HepG2 (cell line): ENCODE measurements around the gene THRB. TPM values are rescaled to one million over a fixed set of nuclear protein-coding genes. Genes with fewer than 3 reads are reported as not detected.

Source experiments
- EP300 ChIP-seq, 3 experiments: sonication (generic) in 1 of 3; formaldehyde crosslinking in 1 of 3; IDR thresholded peaks; 2 replicates each; pipeline versions ENCODE4 v1.5.1 to v1.6.1; 2011 to 2020; ENCODE audit warnings: low read depth in 2 of 3, low read length in 2 of 3, borderline replicate concordance in 1 of 3, improper control_type of control experiment in 1 of 3, mild to moderate bottlenecking in 1 of 3, missing genetic modification reagents in 1 of 3, moderate library complexity in 1 of 3
- FOXK1 ChIP-seq: sonication (generic); formaldehyde crosslinking; IDR thresholded peaks from 2 replicates; pipeline ENCODE4 v1.4.0; 2020; ENCODE audit warnings: low read depth, missing genetic modification reagents, borderline replicate concordance
- GABPA ChIP-seq, 2 experiments: IDR thresholded peaks; 2 replicates each; pipeline ENCODE4 v1.6.1; 2011 to 2016; ENCODE audit warnings: low read depth in 2 of 2, low read length in 1 of 2, missing biosample characterization in 1 of 2, missing genetic modification characterization in 1 of 2
- GATAD2A ChIP-seq: IDR thresholded peaks from 2 replicates; pipeline ENCODE4 v1.6.1; 2016
- GFI1 ChIP-seq: sonication (generic); formaldehyde crosslinking; IDR thresholded peaks from 2 replicates; pipeline ENCODE4 v1.5.0; 2020; ENCODE audit warnings: missing genetic modification reagents, mild to moderate bottlenecking, borderline replicate concordance
- NFIC ChIP-seq: IDR thresholded peaks from 2 replicates; pipeline ENCODE4 v1.6.1; 2012; ENCODE audit warnings: mild to moderate bottlenecking, low read length, inconsistent platforms
- ONECUT2 ChIP-seq: sonication (generic); formaldehyde crosslinking; IDR thresholded peaks from 2 replicates; pipeline ENCODE4 v1.4.0; 2020; ENCODE audit warnings: missing genetic modification reagents
- POGZ ChIP-seq: sonication (generic); formaldehyde crosslinking; IDR thresholded peaks from 2 replicates; pipeline ENCODE4 v1.4.0; 2020; ENCODE audit warnings: mild to moderate bottlenecking, missing genetic modification reagents
- TBL1XR1 ChIP-seq: fragments of 150-350 bp; IDR thresholded peaks from 2 replicates; pipeline ENCODE4 v1.6.1; 2014; ENCODE audit warnings: borderline replicate concordance, low read length; ENCODE audit not compliant: partially characterized antibody
- THAP11 ChIP-seq: IDR thresholded peaks from 2 replicates; pipeline ENCODE4 v1.6.1; 2016; ENCODE audit warnings: missing biosample characterization, missing genetic modification reagents
- ZFP36L2 ChIP-seq: sonication (generic); formaldehyde crosslinking; IDR thresholded peaks from 2 replicates; pipeline ENCODE4 v1.4.0; 2020; ENCODE audit warnings: missing genetic modification reagents
- ZKSCAN5 ChIP-seq: sonication (generic); formaldehyde crosslinking; IDR thresholded peaks from 2 replicates; pipeline ENCODE4 v1.5.1; 2020; ENCODE audit warnings: mild to moderate bottlenecking, missing genetic modification reagents
- ZNF234 ChIP-seq: sonication (generic); formaldehyde crosslinking; conservative IDR thresholded peaks from 2 replicates; pipeline ENCODE4 v1.5.1; 2020; ENCODE audit warnings: mild to moderate bottlenecking, missing genetic modification reagents
- ZNF577 ChIP-seq: sonication (generic); formaldehyde crosslinking; IDR thresholded peaks from 2 replicates; pipeline ENCODE4 v1.4.0; 2020; ENCODE audit warnings: mild to moderate bottlenecking, low read depth, missing genetic modification reagents, borderline replicate concordance
- ZNF772 ChIP-seq: sonication (generic); formaldehyde crosslinking; IDR thresholded peaks from 2 replicates; pipeline ENCODE4 v1.5.0; 2020; ENCODE audit warnings: mild to moderate bottlenecking, missing genetic modification reagents
- ZNF816 ChIP-seq: sonication (generic); formaldehyde crosslinking; IDR thresholded peaks from 2 replicates; pipeline ENCODE4 v1.8.0; 2022; ENCODE audit warnings: missing genetic modification reagents, mild to moderate bottlenecking, borderline replicate concordance
- ZSCAN12 ChIP-seq: sonication (generic); formaldehyde crosslinking; IDR thresholded peaks from 2 replicates; pipeline ENCODE4 v1.9.0; 2021; ENCODE audit warnings: mild to moderate bottlenecking, missing genetic modification reagents
- polyA plus RNA-seq, 8 experiments: library from polyadenylated mRNA; depleted of rRNA in 3 of 8; stranded (reverse) in 7 of 8; unstranded in 1 of 8; fragments of >200 nt; fragmentation: Illumina TruSeq in 4 of 8; extraction: Trizol in 4 of 8; gene quantifications; 2 replicates each; pipeline versions ENCODE4 v1.2.1 to v1.2.3, GENCODE V29; 2011 to 2016; ENCODE audit warnings: low read depth in 4 of 8, missing spikeins in 1 of 8, mixed read lengths in 1 of 8; ENCODE audit not compliant: insufficient read depth in 1 of 8
- total RNA-seq, 5 experiments: library from RNA; depleted of rRNA; stranded (reverse); fragments of >200 nt; fragmentation: Illumina TruSeq; extraction: Trizol; gene quantifications; 2 replicates each; pipeline ENCODE4 v1.2.3, GENCODE V29; 2016; ENCODE audit warnings: low read depth in 1 of 5
- TF ChIP-seq, protein P1 (sequence below): IDR thresholded peaks from 2 replicates; pipeline ENCODE4 v1.6.1; 2016
- TF ChIP-seq, protein P2 (sequence below): sonication (generic); formaldehyde crosslinking; IDR thresholded peaks from 2 replicates; pipeline ENCODE4 v1.4.0; 2020; ENCODE audit warnings: mild to moderate bottlenecking, missing genetic modification reagents
- TF ChIP-seq, protein P3 (sequence below): sonication (generic); formaldehyde crosslinking; IDR thresholded peaks from 2 replicates; pipeline ENCODE4 v1.4.0; 2020; ENCODE audit warnings: missing genetic modification reagents, borderline replicate concordance
- TF ChIP-seq, protein P4 (sequence below): IDR thresholded peaks from 2 replicates; pipeline ENCODE4 v1.4.0; 2020; ENCODE audit warnings: mild to moderate bottlenecking, missing genetic modification reagents

Gene THRB
- total and polyA plus RNA-seq, 2 of the 13 experiments (the other 11 are each of a cell fraction or from before 2014, with no cell fraction given) = 4.7 to 22.7 TPM

DNA sequence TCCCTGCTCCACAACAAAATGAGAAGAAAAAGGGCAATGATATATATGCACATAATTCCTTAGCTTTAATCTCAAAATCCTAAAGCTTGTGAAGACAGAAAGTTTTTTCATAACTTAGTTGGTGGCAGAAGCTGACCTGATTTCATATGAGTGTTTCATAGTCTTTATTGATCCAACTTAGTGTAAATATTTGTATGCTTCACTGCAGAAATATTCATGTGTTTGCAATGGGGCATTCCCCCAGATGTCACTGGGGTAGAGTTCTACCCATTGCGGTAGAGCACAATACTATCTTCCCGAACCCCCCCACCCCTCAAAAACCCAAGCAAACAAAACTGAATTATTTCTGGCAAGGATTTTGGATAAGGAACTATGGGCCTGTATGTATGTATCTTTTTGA lies 221.2 kb downstream of the THRB start (continued):
- TF ChIP-seq, protein P1, sequence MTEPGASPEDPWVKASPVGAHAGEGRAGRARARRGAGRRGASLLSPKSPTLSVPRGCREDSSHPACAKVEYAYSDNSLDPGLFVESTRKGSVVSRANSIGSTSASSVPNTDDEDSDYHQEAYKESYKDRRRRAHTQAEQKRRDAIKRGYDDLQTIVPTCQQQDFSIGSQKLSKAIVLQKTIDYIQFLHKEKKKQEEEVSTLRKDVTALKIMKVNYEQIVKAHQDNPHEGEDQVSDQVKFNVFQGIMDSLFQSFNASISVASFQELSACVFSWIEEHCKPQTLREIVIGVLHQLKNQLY (CRISPR knock-in tag) = no peak
- TF ChIP-seq THAP11 (CRISPR knock-in tag) = 0 out of 2 replicates have a peak, but pooled peaks have one; percentile 17
- TF ChIP-seq ZNF234 (CRISPR knock-in tag) = no peak
- TF ChIP-seq GATAD2A (CRISPR knock-in tag) = peak; percentile 76; the same call in 1 of the 2 replicates
- peak in 1 of 2 experiments; percentile 69; a peak in 2 of 4 replicates for TF ChIP-seq EP300 (IDR thresholded peaks at IDR 0.05; ENCODE audit: low read depth in 2 of 2, low read length in 2 of 2)
- TF ChIP-seq EP300 (CRISPR knock-in tag; IDR thresholded peaks at IDR 0.05; ENCODE audit: borderline replicate concordance) = no peak
- 0 out of 2 replicates have a peak, but pooled peaks have one; percentile 25 for TF ChIP-seq GFI1 (CRISPR knock-in tag)
- TF ChIP-seq POGZ (CRISPR knock-in tag) = peak; percentile 81
- TF ChIP-seq ZNF577 (CRISPR knock-in tag) = no peak
- peak; percentile 32 for TF ChIP-seq TBL1XR1
- no peak for TF ChIP-seq ZNF772 (CRISPR knock-in tag)
- TF ChIP-seq FOXK1 = 0 out of 2 replicates have a peak, but pooled peaks have one; percentile 21
- no peak for TF ChIP-seq ZNF816 (CRISPR knock-in tag)
- TF ChIP-seq, protein P2, sequence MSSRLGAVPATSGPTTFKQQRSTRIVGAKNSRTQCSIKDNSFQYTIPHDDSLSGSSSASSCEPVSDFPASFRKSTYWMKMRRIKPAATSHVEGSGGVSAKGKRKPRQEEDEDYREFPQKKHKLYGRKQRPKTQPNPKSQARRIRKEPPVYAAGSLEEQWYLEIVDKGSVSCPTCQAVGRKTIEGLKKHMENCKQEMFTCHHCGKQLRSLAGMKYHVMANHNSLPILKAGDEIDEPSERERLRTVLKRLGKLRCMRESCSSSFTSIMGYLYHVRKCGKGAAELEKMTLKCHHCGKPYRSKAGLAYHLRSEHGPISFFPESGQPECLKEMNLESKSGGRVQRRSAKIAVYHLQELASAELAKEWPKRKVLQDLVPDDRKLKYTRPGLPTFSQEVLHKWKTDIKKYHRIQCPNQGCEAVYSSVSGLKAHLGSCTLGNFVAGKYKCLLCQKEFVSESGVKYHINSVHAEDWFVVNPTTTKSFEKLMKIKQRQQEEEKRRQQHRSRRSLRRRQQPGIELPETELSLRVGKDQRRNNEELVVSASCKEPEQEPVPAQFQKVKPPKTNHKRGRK (CRISPR knock-in tag) = no peak
- TF ChIP-seq ZSCAN12 = no peak
- TF ChIP-seq, protein P3, sequence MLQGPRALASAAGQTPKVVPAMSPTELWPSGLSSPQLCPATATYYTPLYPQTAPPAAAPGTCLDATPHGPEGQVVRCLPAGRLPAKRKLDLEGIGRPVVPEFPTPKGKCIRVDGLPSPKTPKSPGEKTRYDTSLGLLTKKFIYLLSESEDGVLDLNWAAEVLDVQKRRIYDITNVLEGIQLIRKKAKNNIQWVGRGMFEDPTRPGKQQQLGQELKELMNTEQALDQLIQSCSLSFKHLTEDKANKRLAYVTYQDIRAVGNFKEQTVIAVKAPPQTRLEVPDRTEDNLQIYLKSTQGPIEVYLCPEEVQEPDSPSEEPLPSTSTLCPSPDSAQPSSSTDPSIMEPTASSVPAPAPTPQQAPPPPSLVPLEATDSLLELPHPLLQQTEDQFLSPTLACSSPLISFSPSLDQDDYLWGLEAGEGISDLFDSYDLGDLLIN = no peak
- TF ChIP-seq GABPA (IDR thresholded peaks at IDR 0.05; ENCODE audit: low read depth, low read length) = no peak
- TF ChIP-seq GABPA (CRISPR knock-in tag; IDR thresholded peaks at IDR 0.05; ENCODE audit: low read depth) = 0 out of 2 replicates have a peak, but pooled peaks have one; percentile 10
- TF ChIP-seq, protein P4, sequence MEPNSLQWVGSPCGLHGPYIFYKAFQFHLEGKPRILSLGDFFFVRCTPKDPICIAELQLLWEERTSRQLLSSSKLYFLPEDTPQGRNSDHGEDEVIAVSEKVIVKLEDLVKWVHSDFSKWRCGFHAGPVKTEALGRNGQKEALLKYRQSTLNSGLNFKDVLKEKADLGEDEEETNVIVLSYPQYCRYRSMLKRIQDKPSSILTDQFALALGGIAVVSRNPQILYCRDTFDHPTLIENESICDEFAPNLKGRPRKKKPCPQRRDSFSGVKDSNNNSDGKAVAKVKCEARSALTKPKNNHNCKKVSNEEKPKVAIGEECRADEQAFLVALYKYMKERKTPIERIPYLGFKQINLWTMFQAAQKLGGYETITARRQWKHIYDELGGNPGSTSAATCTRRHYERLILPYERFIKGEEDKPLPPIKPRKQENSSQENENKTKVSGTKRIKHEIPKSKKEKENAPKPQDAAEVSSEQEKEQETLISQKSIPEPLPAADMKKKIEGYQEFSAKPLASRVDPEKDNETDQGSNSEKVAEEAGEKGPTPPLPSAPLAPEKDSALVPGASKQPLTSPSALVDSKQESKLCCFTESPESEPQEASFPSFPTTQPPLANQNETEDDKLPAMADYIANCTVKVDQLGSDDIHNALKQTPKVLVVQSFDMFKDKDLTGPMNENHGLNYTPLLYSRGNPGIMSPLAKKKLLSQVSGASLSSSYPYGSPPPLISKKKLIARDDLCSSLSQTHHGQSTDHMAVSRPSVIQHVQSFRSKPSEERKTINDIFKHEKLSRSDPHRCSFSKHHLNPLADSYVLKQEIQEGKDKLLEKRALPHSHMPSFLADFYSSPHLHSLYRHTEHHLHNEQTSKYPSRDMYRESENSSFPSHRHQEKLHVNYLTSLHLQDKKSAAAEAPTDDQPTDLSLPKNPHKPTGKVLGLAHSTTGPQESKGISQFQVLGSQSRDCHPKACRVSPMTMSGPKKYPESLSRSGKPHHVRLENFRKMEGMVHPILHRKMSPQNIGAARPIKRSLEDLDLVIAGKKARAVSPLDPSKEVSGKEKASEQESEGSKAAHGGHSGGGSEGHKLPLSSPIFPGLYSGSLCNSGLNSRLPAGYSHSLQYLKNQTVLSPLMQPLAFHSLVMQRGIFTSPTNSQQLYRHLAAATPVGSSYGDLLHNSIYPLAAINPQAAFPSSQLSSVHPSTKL = peak; percentile 81
- TF ChIP-seq NFIC = peak; percentile 44; the same call in 1 of the 2 replicates
- TF ChIP-seq ZFP36L2 = no peak
- TF ChIP-seq ONECUT2 = peak; percentile 69; the same call in 1 of the 2 replicates
- no peak for TF ChIP-seq ZKSCAN5 (CRISPR knock-in tag)
